C4-2B (cell line): ENCODE results near the gene STT3B.

ENCODE experiments used
- CTCF ChIP-seq: fragments of 450-650 bp; conservative IDR thresholded peaks from 2 replicates; pipeline ENCODE4 v1.5.1; 2017; ENCODE audit warnings: mild to moderate bottlenecking
- ZFX ChIP-seq: fragments of 450-650 bp; IDR thresholded peaks from 2 replicates; pipeline ENCODE4 v1.6.1; 2017

GRCh38 chr3:31671976-31672375, 139.3 kb downstream of the STT3B start:
- TF ChIP-seq CTCF (no peak), ZFX (no peak)
